HG03432 (cell line): ENCODE measurements around the gene MPPE1.
"Not testable (repeated sequence)": the region's sequence is repeated elsewhere in the genome, so short reads cannot be mapped to it uniquely, and the experiment has no call there.

Experiments
- ATAC-seq: cut with Tn5 transposase; IDR thresholded peaks from one replicate; pipeline ENCODE4 v1.9.1; 2021; ENCODE audit warnings: mild to moderate bottlenecking, moderate library complexity; ENCODE audit not compliant: unreplicated experiment

Gene MPPE1

GRCh38 chr18:11859903-11860407 is 48.2 kb downstream of the MPPE1 start:
- ATAC-seq = no peak

- ATAC-seq = no peak
Observed at GRCh38 chr18:11859282-11859830, 48.8 kb downstream of the MPPE1 start.

GRCh38 chr18:11857177-11857887 is 50.8 kb downstream of the MPPE1 start:
- no peak for ATAC-seq

GRCh38 chr18:11854554-11854953 is 53.6 kb downstream of the MPPE1 start:
- not testable (repeated sequence) for ATAC-seq

GRCh38 chr18:11851806-11852337 is 56.2 kb downstream of the MPPE1 start:
- peak; percentile 23 for ATAC-seq

- peak; percentile 97 for ATAC-seq
Observed at GRCh38 chr18:11851146-11851805, 56.8 kb downstream of the MPPE1 start, which contains the start of gene CHMP1B. CHMP1B (plus strand) TSS chr18:11851413; CDS start chr18:11851512, 99 bp downstream.

GRCh38 chr18:11850821-11851145 is 57.3 kb downstream of the MPPE1 start:
- ATAC-seq = peak; percentile 32

- no peak for ATAC-seq
Observed at GRCh38 chr18:11849841-11850634, 58.1 kb downstream of the MPPE1 start.

GRCh38 chr18:11849279-11849678 is 58.8 kb downstream of the MPPE1 start:
- no peak for ATAC-seq

GRCh38 chr18:11847811-11848210 is 60.3 kb downstream of the MPPE1 start:
- ATAC-seq = no peak

GRCh38 chr18:11845654-11846053 is 62.5 kb downstream of the MPPE1 start:
- ATAC-seq = no peak

GRCh38 chr18:11844436-11844835 is 63.7 kb downstream of the MPPE1 start:
- no peak for ATAC-seq

- ATAC-seq = no peak
Observed at GRCh38 chr18:11842562-11842961, 65.6 kb downstream of the MPPE1 start.

GRCh38 chr18:11840493-11840892 is 67.6 kb downstream of the MPPE1 start:
- no peak for ATAC-seq

GRCh38 chr18:11839556-11839955 is 68.6 kb downstream of the MPPE1 start:
- no peak for ATAC-seq

GRCh38 chr18:11834772-11835171 is 73.3 kb downstream of the MPPE1 start:
- no peak for ATAC-seq
